Tibial nerve (tissue), 4 donors: Measurements from ENCODE around the gene ANGPTL3. TPM values are rescaled to one million over a fixed set of nuclear protein-coding genes. Genes with fewer than 3 reads are reported as not detected.
"Not testable (repeated sequence)": the region's sequence is repeated elsewhere in the genome, so short reads cannot be mapped to it uniquely, and the experiment has no call there.

ENCODE experiments used
- DNase-seq, 2 donors: peaks; one replicate each; pipeline ENCODE4 v3.0.0-alpha.2; 2019; ENCODE audit warnings: low spot score in 2 of 2
- H3K27ac ChIP-seq, 4 donors: fragments of 200-600 bp; sonication (generic) in 3 of 4; one replicate each; pipeline ENCODE4 v1.5.1; 2017 to 2019; ENCODE audit warnings: mild to moderate bottlenecking in 1 of 4
- H3K27me3 ChIP-seq, 2 donors: fragments of 200-600 bp; sonication (generic) in 1 of 2; one replicate each; pipeline versions ENCODE4 v1.5.1 to v1.6.0; 2017 to 2019
- H3K36me3 ChIP-seq, 3 donors: fragments of 200-600 bp; sonication (generic); one replicate each; pipeline ENCODE4 v1.5.1; 2018 to 2019
- H3K4me1 ChIP-seq, 4 donors: fragments of 200-600 bp; sonication (generic) in 3 of 4; one replicate each; pipeline ENCODE4 v1.5.1; 2017 to 2019
- H3K4me3 ChIP-seq, 4 donors: fragments of 200-600 bp; sonication (generic) in 3 of 4; one replicate each; pipeline ENCODE4 v1.5.1; 2017 to 2019; ENCODE audit warnings: mild to moderate bottlenecking in 1 of 4, moderate library complexity in 1 of 4
- H3K9me3 ChIP-seq, 4 donors: fragments of 200-600 bp; sonication (generic) in 3 of 4; one replicate each; pipeline ENCODE4 v1.5.1; 2017 to 2019
- CTCF ChIP-seq, 5 experiments: fragments of 200-600 bp in 3 of 5; fragments of 450-650 bp in 2 of 5; sonication (generic) in 3 of 5; IDR thresholded peaks; one replicate each; pipeline ENCODE4 v1.5.1; 2016 to 2019; ENCODE audit warnings: antibody characterized with exemption in 5 of 5, mild to moderate bottlenecking in 3 of 5, moderate library complexity in 2 of 5
- EP300 ChIP-seq, 2 donors: sonication (generic); formaldehyde crosslinking; IDR thresholded peaks; one replicate each; pipeline ENCODE4 v1.6.1; 2017; ENCODE audit warnings: antibody characterized with exemption in 2 of 2, mild to moderate bottlenecking in 1 of 2
- POLR2A ChIP-seq, 2 donors: fragments of 450-650 bp; IDR thresholded peaks; one replicate each; pipeline ENCODE4 v1.6.1; 2017; ENCODE audit warnings: antibody characterized with exemption in 2 of 2, mild to moderate bottlenecking in 2 of 2, moderate library complexity in 2 of 2
- WGBS, 2 donors: methylation state at CpG; one replicate each; pipeline ENCODE4 v1.1.5; 2018; 5-methylcytosine and 5-hydroxymethylcytosine counted together
- total RNA-seq, 4 donors: library from RNA; depleted of rRNA; stranded (reverse); fragments of >200 nt; gene quantifications; one replicate each; pipeline ENCODE4 v1.1.0, GENCODE V29; 2016

ANGPTL3 gene
- not detected for total RNA-seq

GRCh38 chr1:62597281-62597680, at the start of gene ANGPTL3:
TSS of gene ANGPTL3 (plus strand) at chr1:62597520. CDS start at chr1:62597567, 47 bp downstream.
- no peak for DNase-seq
- Histone ChIP-seq H3K4me3 (no peak within 1 kb of the TSS), H3K36me3 (no peaks in the 10 kb centered on the region), H3K27ac (no peak within 1 kb of the TSS), H3K9me3 (no peaks in the 10 kb centered on the region), H3K27me3 (no peaks in the 10 kb centered on the region), H3K4me1 (peaks cover 0 to 10% (median 0%) of the 10 kb centered on the region in 4 donors)
- 75 to 80% methylated on average over 3 of the region's 3 CpGs for WGBS, 2 donors
- TF ChIP-seq CTCF (IDR thresholded peaks at IDR 0.05) (no peak), POLR2A (IDR thresholded peaks at IDR 0.05) (no peak), EP300 (IDR thresholded peaks at IDR 0.05) (no peak)

- Histone ChIP-seq H3K4me3 (no peak overlapping the region), H3K36me3 (peaks cover 0 to 33% (median 0%) of the 10 kb centered on the region in 3 donors), H3K27ac (no peak overlapping the region), H3K9me3 (peaks cover 0 to 6% (median 3%) of the 10 kb centered on the region in 4 donors), H3K27me3 (no peaks in the 10 kb centered on the region), H3K4me1 (no peaks in the 10 kb centered on the region)
- 89 to 96% methylated on average over 2 of the region's 2 CpGs for WGBS, 2 donors
- DNase-seq = no peak
- TF ChIP-seq CTCF (IDR thresholded peaks at IDR 0.05) (no peak), POLR2A (IDR thresholded peaks at IDR 0.05) (no peak), EP300 (IDR thresholded peaks at IDR 0.05) (no peak)
These were observed 36.0 kb upstream of the ANGPTL3 start for GRCh38 chr1:62561306-62561705.

- H3K4me3 ChIP-seq, H3K27me3 ChIP-seq, H3K4me1 ChIP-seq, H3K27ac ChIP-seq, DNase-seq: not testable (repeated sequence)
- H3K36me3 ChIP-seq = peaks cover 0 to 57% (median 0%) of the 10 kb centered on the region in 3 donors
- H3K9me3 ChIP-seq = peaks cover 0 to 32% (median 13%) of the 10 kb centered on the region in 4 donors
- WGBS, 2 donors = 96 to 97% methylated on average over 1 of the region's 1 CpG
These were observed 30.1 kb upstream of the ANGPTL3 start for GRCh38 chr1:62567182-62567581.

GRCh38 chr1:62567926-62568325, 29.4 kb upstream of the ANGPTL3 start:
- WGBS, 2 donors = 83 to 95% methylated on average over 1 of the region's 1 CpG

GRCh38 chr1:62571517-62571916, 25.8 kb upstream of the ANGPTL3 start:
- not testable (repeated sequence) for DNase-seq, H3K4me3 ChIP-seq, H3K4me1 ChIP-seq, H3K27me3 ChIP-seq, H3K27ac ChIP-seq
- Histone ChIP-seq H3K9me3 (peaks cover 0 to 33% (median 10%) of the 10 kb centered on the region in 4 donors), H3K36me3 (peaks cover 0 to 79% (median 0%) of the 10 kb centered on the region in 3 donors)
- WGBS, 2 donors = 96 to 99% methylated on average over 4 of the region's 4 CpGs

More at GRCh38 chr1:62567926-62568325, 29.4 kb upstream of the ANGPTL3 start:
- not testable (repeated sequence) for H3K4me1 ChIP-seq, H3K27ac ChIP-seq, H3K27me3 ChIP-seq, DNase-seq, H3K4me3 ChIP-seq
- Histone ChIP-seq H3K36me3 (peaks cover 0 to 64% (median 0%) of the 10 kb centered on the region in 3 donors), H3K9me3 (peaks cover 0 to 39% (median 14%) of the 10 kb centered on the region in 4 donors)

GRCh38 chr1:62572476-62572875, 24.8 kb upstream of the ANGPTL3 start:
- no peaks in the 10 kb centered on the region for H3K27me3 ChIP-seq
- peaks cover 0 to 27% (median 6%) of the 10 kb centered on the region in 4 donors for H3K9me3 ChIP-seq
- no peak overlapping the region for H3K27ac ChIP-seq
- DNase-seq = no peak
- H3K4me3 ChIP-seq = no peak overlapping the region
- peaks cover 0 to 71% (median 0%) of the 10 kb centered on the region in 3 donors for H3K36me3 ChIP-seq
- no peaks in the 10 kb centered on the region for H3K4me1 ChIP-seq
- TF ChIP-seq CTCF (IDR thresholded peaks at IDR 0.05) (no peak), EP300 (IDR thresholded peaks at IDR 0.05) (no peak), POLR2A (IDR thresholded peaks at IDR 0.05) (no peak)

- H3K9me3 ChIP-seq = peaks cover 0 to 19% (median 2%) of the 10 kb centered on the region in 4 donors
- H3K4me3 ChIP-seq = no peak overlapping the region
- DNase-seq = no peak
- peaks cover 0 to 68% (median 0%) of the 10 kb centered on the region in 3 donors for H3K36me3 ChIP-seq
- no peak overlapping the region for H3K27ac ChIP-seq
- H3K4me1 ChIP-seq = no peaks in the 10 kb centered on the region
- TF ChIP-seq CTCF (IDR thresholded peaks at IDR 0.05) (no peak), EP300 (IDR thresholded peaks at IDR 0.05) (no peak), POLR2A (IDR thresholded peaks at IDR 0.05) (no peak)
- 62 to 68% methylated on average over 2 of the region's 2 CpGs for WGBS, 2 donors
- H3K27me3 ChIP-seq = no peaks in the 10 kb centered on the region
These were observed 23.6 kb upstream of the ANGPTL3 start for GRCh38 chr1:62573675-62574074.
